ENCODE data around the gene CCDC106. TPM values are rescaled to one million over a fixed set of nuclear protein-coding genes. Genes with fewer than 3 reads are reported as not detected.

CCDC106 gene
- total and polyA plus RNA-seq, 2 of the 4 experiments (the other 2 are of a cell fraction), result 2.3 to 13.6 TPM

DNA sequence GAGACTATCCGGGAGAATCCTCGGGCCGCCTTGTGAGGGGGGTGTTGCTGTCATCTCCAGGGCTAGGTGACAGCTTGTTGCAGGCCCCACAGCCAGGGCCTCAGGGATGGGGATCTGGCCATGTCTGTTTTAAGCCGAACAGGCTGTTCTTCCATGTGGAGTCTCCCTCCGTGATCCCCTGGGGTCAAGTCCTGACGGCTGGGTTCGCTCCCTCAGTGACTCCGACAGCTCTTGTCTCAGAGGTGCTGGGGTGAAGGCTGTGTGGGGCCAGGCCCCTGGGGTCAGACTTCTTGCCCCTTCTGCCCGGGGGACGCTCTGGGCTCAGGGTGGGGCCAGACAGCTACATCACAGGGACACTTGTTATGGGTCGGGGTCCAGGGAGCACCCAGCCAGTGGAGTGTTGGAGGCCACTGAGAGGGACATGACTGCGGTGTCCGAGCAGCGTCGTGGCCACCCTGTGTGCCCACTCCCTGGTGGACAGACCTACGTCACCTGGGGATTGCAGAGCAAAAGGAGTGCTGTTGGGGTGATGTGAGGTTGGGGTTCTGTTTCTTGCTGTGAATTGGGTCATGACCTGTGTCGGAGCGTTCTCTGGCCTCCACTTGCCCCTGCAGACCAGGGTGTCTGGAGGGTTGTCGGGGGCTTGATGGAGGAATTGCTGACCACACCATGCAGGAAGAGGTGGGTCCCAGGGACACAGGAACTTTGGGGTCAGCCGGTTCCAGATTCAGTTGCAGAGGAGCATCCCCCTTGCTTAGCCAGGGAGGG, 48.5 kb downstream of the CCDC106 start:
- Histone ChIP-seq H2BK5ac (ENCODE audit: low read depth, low read length, poor library complexity, severe bottlenecking) (no peak overlapping the region), H2BK120ac (ENCODE audit: low read depth, low read length) (no peak overlapping the region), H4K91ac (ENCODE audit: insufficient read depth, low read depth, low read length) (no peak overlapping the region), H4K8ac (ENCODE audit: low read depth in 2 of 2, low read length in 2 of 2) (no peak overlapping the region), H2BK20ac (ENCODE audit: low read depth, low read length) (no peak overlapping the region), H3K27me3 (ENCODE audit: control insufficient read depth, insufficient read depth, low read length) (no peaks in the 10 kb centered on the region), H3K9ac (ENCODE audit: low read depth, low read length) (no peak overlapping the region), H3K27ac (ENCODE audit: insufficient read depth, low read length) (no peak overlapping the region), H4K20me1 (ENCODE audit: insufficient read depth, low read length) (no peaks in the 10 kb centered on the region), H3K9me3 (ENCODE audit: control insufficient read depth, insufficient read depth, low read length) (no peaks in the 10 kb centered on the region), H2BK15ac (ENCODE audit: low read depth, low read length) (no peak overlapping the region), H3K36me3 (ENCODE audit: control insufficient read depth, insufficient read depth, low read length) (peaks cover 45% of the 10 kb centered on the region), H3K4me2 (ENCODE audit: low read depth, low read length) (no peak overlapping the region), H3K56ac (ENCODE audit: extremely low read depth, insufficient read depth, low read length) (no peak overlapping the region), H2AK9ac (replicated peaks; ENCODE audit: low read depth, low read length, poor library complexity) (no peak overlapping the region), H3K79me1 (ENCODE audit: low read depth in 1 of 2, low read length in 2 of 2) (no peaks in the 10 kb centered on the region; a peak in 1 of 4 replicates), H3K23ac (ENCODE audit: low read depth, low read length) (no peak overlapping the region), H3K14ac (replicated peaks; ENCODE audit: low read depth, low read length) (no peak overlapping the region), H2AFZ (replicated peaks; ENCODE audit: low read length, poor library complexity) (no peak overlapping the region), H2AK5ac (ENCODE audit: low read depth, low read length) (no peak overlapping the region), H3K9me1 (ENCODE audit: insufficient read depth, low read length) (no peaks in the 10 kb centered on the region), H3K4me3 (ENCODE audit: insufficient read depth, low read depth, low read length) (no peak overlapping the region), H3K4me1 (ENCODE audit: control insufficient read depth, insufficient read depth, low read length) (no peaks in the 10 kb centered on the region), H3K4ac (ENCODE audit: low read depth, low read length) (no peak overlapping the region), H4K5ac (ENCODE audit: low read depth, low read length) (no peak overlapping the region), H3K18ac (ENCODE audit: low read depth, low read length) (no peak overlapping the region)
- no TSS peak for BruUV-seq (replicated peaks)
- ChIA-PET CTCF (no interaction called here), POLR2A (ENCODE audit: unreplicated experiment) (no interaction called here)
- no peak for TF ChIP-seq SMC3 (IDR thresholded peaks at IDR 0.05; ENCODE audit: low read depth, low read length)
- TF ChIP-seq CEBPB (IDR thresholded peaks at IDR 0.05; ENCODE audit: low read depth, low read length), result no peak
- TF ChIP-seq BHLHE40 (IDR thresholded peaks at IDR 0.05; ENCODE audit: low read depth, low read length), result no peak
- no peak for TF ChIP-seq CTCF (conservative IDR thresholded peaks at IDR 0.05; ENCODE audit: low read depth, low read length)
- TF ChIP-seq ELK1 (IDR thresholded peaks at IDR 0.05; ENCODE audit: borderline replicate concordance, low read depth, low read length), result no peak
- no peak for TF ChIP-seq RFX5 (IDR thresholded peaks at IDR 0.05; ENCODE audit: low read depth, low read length)
- TF ChIP-seq FOS (IDR thresholded peaks at IDR 0.05; ENCODE audit: low read depth, low read length), result no peak
- no peak for TF ChIP-seq CHD1 (IDR thresholded peaks at IDR 0.05; ENCODE audit: low read depth, low read length)
- no peak for TF ChIP-seq POLR2A (IDR thresholded peaks at IDR 0.05; ENCODE audit: low read depth, low read length)
- TF ChIP-seq RCOR1 (IDR thresholded peaks at IDR 0.05; ENCODE audit: insufficient replicate concordance, low read length), result no peak
- TF ChIP-seq MAZ (IDR thresholded peaks at IDR 0.05; ENCODE audit: borderline replicate concordance, low read depth, low read length), result no peak
- TF ChIP-seq MXI1 (IDR thresholded peaks at IDR 0.05; ENCODE audit: borderline replicate concordance, low read depth, low read length), result no peak
- DNase-seq (no peak), ATAC-seq (ENCODE audit: low read depth) (no peak)
- dilution Hi-C loops (cut with HindIII; ENCODE audit: low sequenced_read_pairs, unreplicated experiment), result no loop called here
- intact Hi-C loops (cut with micrococcal nuclease), result no loop called here
- in situ Hi-C loops (cut with MboI; ENCODE audit: low sequenced_read_pairs), result loop anchor here (25.0 kb wide), 1 partner anchor 441 kb away; the partner anchor contains the start of gene ZNF444
- WGBS, 2 experiments (ENCODE audit: extremely low coverage in 2 of 2, insufficient read length in 1 of 2), result 100% methylated on average over 9 of the region's 20 CpGs; no CpG with 5 or more reads in 1 of the 2 experiments

Data from IMR-90 (cell line).